Vagina (tissue), 2 donors: ENCODE data around the gene DENND4B.

Experiments
- POLR2A ChIP-seq, 2 donors: fragments of 450-650 bp; IDR thresholded peaks; one replicate each; pipeline ENCODE4 v1.6.1; 2017; ENCODE audit warnings: antibody characterized with exemption in 2 of 2, mild to moderate bottlenecking in 2 of 2, moderate library complexity in 2 of 2
- TF ChIP-seq, protein P1 (sequence below), 3 experiments: fragments of 450-650 bp in 2 of 3; fragments of 200-600 bp in 1 of 3; sonication (generic) in 1 of 3; IDR thresholded peaks; one replicate each; pipeline ENCODE4 v1.5.1; 2017 to 2019; ENCODE audit warnings: antibody characterized with exemption in 3 of 3, mild to moderate bottlenecking in 2 of 3, moderate library complexity in 2 of 3

DNA sequence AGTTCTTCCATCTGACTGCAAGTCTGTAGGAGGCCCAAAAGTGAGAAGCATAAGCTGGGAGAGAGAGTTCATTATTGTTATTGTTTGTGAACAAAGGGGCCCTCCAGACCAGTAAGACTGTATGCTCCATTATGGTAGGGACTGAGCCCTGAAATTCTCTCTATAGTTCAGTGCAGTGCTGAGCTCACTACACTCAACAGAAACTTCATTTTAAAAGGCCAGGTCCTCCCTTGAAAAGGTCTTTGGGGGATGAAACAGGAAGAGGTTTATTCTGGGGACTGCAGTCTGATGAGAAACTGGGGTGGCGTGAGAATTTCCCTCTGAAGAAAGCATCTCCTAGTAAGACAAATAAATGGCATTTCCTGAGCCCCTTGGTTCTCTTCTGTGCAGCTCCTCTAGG, 18.3 kb downstream of the DENND4B start:
- TF ChIP-seq POLR2A (IDR thresholded peaks at IDR 0.05): no peak
- TF ChIP-seq, protein P1, sequence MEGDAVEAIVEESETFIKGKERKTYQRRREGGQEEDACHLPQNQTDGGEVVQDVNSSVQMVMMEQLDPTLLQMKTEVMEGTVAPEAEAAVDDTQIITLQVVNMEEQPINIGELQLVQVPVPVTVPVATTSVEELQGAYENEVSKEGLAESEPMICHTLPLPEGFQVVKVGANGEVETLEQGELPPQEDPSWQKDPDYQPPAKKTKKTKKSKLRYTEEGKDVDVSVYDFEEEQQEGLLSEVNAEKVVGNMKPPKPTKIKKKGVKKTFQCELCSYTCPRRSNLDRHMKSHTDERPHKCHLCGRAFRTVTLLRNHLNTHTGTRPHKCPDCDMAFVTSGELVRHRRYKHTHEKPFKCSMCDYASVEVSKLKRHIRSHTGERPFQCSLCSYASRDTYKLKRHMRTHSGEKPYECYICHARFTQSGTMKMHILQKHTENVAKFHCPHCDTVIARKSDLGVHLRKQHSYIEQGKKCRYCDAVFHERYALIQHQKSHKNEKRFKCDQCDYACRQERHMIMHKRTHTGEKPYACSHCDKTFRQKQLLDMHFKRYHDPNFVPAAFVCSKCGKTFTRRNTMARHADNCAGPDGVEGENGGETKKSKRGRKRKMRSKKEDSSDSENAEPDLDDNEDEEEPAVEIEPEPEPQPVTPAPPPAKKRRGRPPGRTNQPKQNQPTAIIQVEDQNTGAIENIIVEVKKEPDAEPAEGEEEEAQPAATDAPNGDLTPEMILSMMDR (IDR thresholded peaks at IDR 0.05): no peak
